GM12878 (cell line): ENCODE results near the gene LAMP1. TPM values are rescaled to one million over a fixed set of nuclear protein-coding genes. Genes with fewer than 3 reads are reported as not detected.
"Not testable (repeated sequence)": the region's sequence is repeated elsewhere in the genome, so short reads cannot be mapped to it uniquely, and the experiment has no call there.

Experiments
- ATAC-seq: fragments of 200-7000 bp; cut with Tn5 transposase; 3 replicates; pipeline ENCODE4 v1.9.1; 2020; ENCODE audit warnings: mild to moderate bottlenecking, moderate library complexity
- BruUV-seq: library from RNA; stranded (reverse); fragments of 400-500 nt; replicated peaks from 2 replicates; lab custom pipeline; 2021; lab: Mats Ljungman, UMichigan
- CTCF ChIA-PET: fragments of 300-600 bp; sonication (Branson Sonifier 250); formaldehyde crosslinking; extraction: SDS; loops from one replicate; lab custom pipeline; 2021; ENCODE audit warnings: inconsistent platforms; lab: Yijun Ruan, JAX
- POLR2A ChIA-PET: fragments of 350-600 bp; formaldehyde crosslinking; extraction: SDS; loops from one replicate; lab custom pipeline; 2021; ENCODE audit warnings: inconsistent platforms; lab: Charles Lee
- RAD21 ChIA-PET: fragments of 300-600 bp; sonication (Branson Sonifier 250); formaldehyde crosslinking; loops from one replicate; lab custom pipeline; 2023; ENCODE audit warnings: antibody characterized with exemption; ENCODE audit not compliant: unreplicated experiment; lab: Charles Lee
- SMC1A ChIA-PET: fragments of 300-600 bp; sonication (Branson Sonifier 250); formaldehyde crosslinking; loops from one replicate; lab custom pipeline; 2023; ENCODE audit not compliant: unreplicated experiment, uncharacterized antibody; lab: Charles Lee
- DNase-seq: peaks from one replicate; pipeline ENCODE4 v3.0.0-alpha.2; 2011; ENCODE audit warnings: low read depth, low spot score
- FAIRE-seq: peaks from 3 replicates; lab custom pipeline; 2011; peaks lifted over from hg19 to GRCh38; lab: Jason Lieb, UNC
- H2AFZ ChIP-seq: 2 replicates; pipeline ENCODE4 v1.6.0; 2011; ENCODE audit warnings: low read depth, low read length, control low read depth; ENCODE audit not compliant: control insufficient read depth
- H3K27ac ChIP-seq: 2 replicates; pipeline ENCODE4 v1.5.1; 2011; ENCODE audit warnings: control low read depth; ENCODE audit not compliant: control insufficient read depth, insufficient read depth
- H3K27me3 ChIP-seq, 2 experiments: replicated peaks in 1 of 2; 2 replicates each; pipeline versions ENCODE4 v1.6.0 to v1.6.1; 2011; ENCODE audit warnings: low read length in 1 of 2; ENCODE audit not compliant: control insufficient read depth in 2 of 2, insufficient read depth in 2 of 2
- H3K36me3 ChIP-seq, 2 experiments: 2 replicates each; pipeline ENCODE4 v1.5.1; 2011; ENCODE audit warnings: low read length in 1 of 2; ENCODE audit not compliant: control insufficient read depth in 2 of 2, insufficient read depth in 2 of 2
- H3K4me1 ChIP-seq: 2 replicates; pipeline ENCODE4 v1.6.1; 2011; ENCODE audit warnings: mild to moderate bottlenecking, low read length, moderate library complexity, mixed read lengths; ENCODE audit not compliant: control insufficient read depth, insufficient read depth
- H3K4me2 ChIP-seq: 2 replicates; pipeline ENCODE4 v1.6.0; 2011; ENCODE audit warnings: control low read depth; ENCODE audit not compliant: control insufficient read depth, insufficient read depth
- H3K4me3 ChIP-seq: fragments of 200-600 bp; sonication (generic); 2 replicates; pipeline ENCODE4 v1.5.1; 2016
- H3K79me2 ChIP-seq: 2 replicates; pipeline ENCODE4 v1.6.0; 2011; ENCODE audit warnings: low read length; ENCODE audit not compliant: control insufficient read depth, insufficient read depth
- H3K9ac ChIP-seq: 2 replicates; pipeline ENCODE4 v1.8.0; 2011; ENCODE audit warnings: low read length, control low read depth, mixed read lengths; ENCODE audit not compliant: control insufficient read depth, insufficient read depth
- H3K9me3 ChIP-seq: replicated peaks from 3 replicates; pipeline ENCODE4 v1.5.1; 2011; ENCODE audit warnings: mild to moderate bottlenecking, low read length; ENCODE audit not compliant: control insufficient read depth, insufficient read depth
- H4K20me1 ChIP-seq: 2 replicates; pipeline ENCODE4 v1.6.0; 2011; ENCODE audit not compliant: control insufficient read depth, insufficient read depth
- DPF2 ChIP-seq: fragments of 450-650 bp; IDR thresholded peaks from 2 replicates; pipeline ENCODE4 v1.6.1; 2017; ENCODE audit warnings: mild to moderate bottlenecking
- NFYB ChIP-seq: IDR thresholded peaks from 2 replicates; pipeline ENCODE4 v1.6.1; 2011; ENCODE audit warnings: low read depth, mild to moderate bottlenecking, low read length, improper control_type of control experiment, moderate library complexity; ENCODE audit not compliant: insufficient read depth
- NR2F1 ChIP-seq: fragments of 450-650 bp; conservative IDR thresholded peaks from 2 replicates; pipeline ENCODE4 v1.6.1; 2017; ENCODE audit warnings: mild to moderate bottlenecking
- WGBS: methylation state at CpG from one replicate; pipeline ENCODE4 v1.1.6; 2016; ENCODE audit warnings: low lambda C conversion rate; ENCODE audit not compliant: insufficient replicate concordance, insufficient coverage; ENCODE audit errors: missing lambda C conversion rate; 5-methylcytosine and 5-hydroxymethylcytosine counted together
- in situ Hi-C: fragments of 300-500 bp; cut with MboI; formaldehyde crosslinking; loops from 9 replicates; pipeline ENCODE4 v1.14.3; 2018; ENCODE audit warnings: mixed read lengths
- intact Hi-C: fragments of 100-400 bp; cut with micrococcal nuclease; formaldehyde crosslinking; loops from one replicate; pipeline ENCODE4 v1.14.2; 2022; ENCODE audit not compliant: unreplicated experiment
- polyA plus RNA-seq, 11 experiments: library from polyadenylated mRNA; depleted of rRNA in 4 of 11; unstranded in 6 of 11; stranded (reverse) in 5 of 11; fragments of >200 nt; fragmentation: Nextera tagmentation in 4 of 11; fragmentation: Illumina TruSeq in 1 of 11; extraction: Ambion mirVana in 4 of 11; extraction: Trizol in 1 of 11; gene quantifications; 1 replicate in 1 of 11; 2 replicates in 10 of 11; pipeline versions ENCODE4 v1.2.1 to v1.2.3, GENCODE V29; 2011 to 2016; ENCODE audit warnings: inconsistent platforms in 2 of 11, missing spikeins in 2 of 11, low read depth in 1 of 11
- total RNA-seq, 4 experiments: library from RNA; depleted of rRNA in 3 of 4; stranded (reverse); fragments of >200 nt in 3 of 4; fragmentation: Illumina TruSeq in 1 of 4; extraction: Trizol in 1 of 4; gene quantifications; 2 replicates each; pipeline versions ENCODE4 v1.2.1 to v1.2.3, GENCODE V29; 2013 to 2021

Gene LAMP1
- total and polyA plus RNA-seq, 10 of the 15 experiments (the other 5 are each of a cell fraction or from before 2014, with no cell fraction given), result 2.5 to 83.0 (median 32.7) TPM

DNA sequence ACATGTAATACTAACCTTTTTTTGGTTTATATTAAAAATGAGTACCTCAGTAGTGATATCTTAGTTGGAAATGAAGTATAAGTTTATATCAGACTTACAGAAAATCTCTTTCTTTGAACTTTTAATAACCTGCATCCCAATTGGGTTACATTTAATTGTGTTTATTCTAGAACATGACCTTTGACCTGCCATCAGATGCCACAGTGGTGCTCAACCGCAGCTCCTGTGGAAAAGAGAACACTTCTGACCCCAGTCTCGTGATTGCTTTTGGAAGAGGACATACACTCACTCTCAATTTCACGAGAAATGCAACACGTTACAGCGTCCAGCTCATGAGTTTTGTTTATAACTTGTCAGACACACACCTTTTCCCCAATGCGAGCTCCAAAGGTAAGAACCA lies 12.4 kb downstream of the LAMP1 start (continued):
- TF ChIP-seq DPF2 (no peak), NR2F1 (no peak), NFYB (no peak)

DNA sequence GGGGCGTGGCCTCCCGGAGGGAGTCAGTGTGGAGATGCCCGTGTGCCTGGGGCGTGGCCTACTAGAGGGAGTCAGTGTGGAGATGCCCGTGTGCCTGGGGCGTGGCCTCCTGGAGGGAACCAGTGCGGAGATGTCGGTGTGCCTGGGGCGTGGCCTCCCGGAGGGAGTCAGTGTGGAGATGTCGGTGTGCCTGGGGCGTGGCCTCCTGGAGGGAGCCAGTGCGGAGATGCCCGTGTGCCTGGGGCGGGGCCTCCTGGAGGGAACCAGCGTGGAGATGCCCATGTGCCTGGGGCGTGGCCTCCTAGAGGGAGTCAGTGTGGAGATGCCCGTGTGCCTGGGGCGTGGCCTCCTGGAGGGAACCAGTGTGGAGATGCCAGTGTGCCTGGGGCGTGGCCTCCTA lies 17.1 kb downstream of the LAMP1 start:
- H3K27me3 ChIP-seq, RAD21 ChIA-PET, H3K4me1 ChIP-seq, H3K9ac ChIP-seq, CTCF ChIA-PET, H3K9me3 ChIP-seq, H4K20me1 ChIP-seq, H3K79me2 ChIP-seq, POLR2A ChIA-PET, FAIRE-seq, in situ Hi-C loops, SMC1A ChIA-PET, H3K4me3 ChIP-seq, intact Hi-C loops, BruUV-seq, DNase-seq, H2AFZ ChIP-seq, H3K4me2 ChIP-seq, H3K27ac ChIP-seq, ATAC-seq: not testable (repeated sequence)
- WGBS, result 96% methylated on average over 20 of the region's 20 CpGs
- peaks cover 11 to 26% of the 10 kb centered on the region in 2 experiments for H3K36me3 ChIP-seq

DNA sequence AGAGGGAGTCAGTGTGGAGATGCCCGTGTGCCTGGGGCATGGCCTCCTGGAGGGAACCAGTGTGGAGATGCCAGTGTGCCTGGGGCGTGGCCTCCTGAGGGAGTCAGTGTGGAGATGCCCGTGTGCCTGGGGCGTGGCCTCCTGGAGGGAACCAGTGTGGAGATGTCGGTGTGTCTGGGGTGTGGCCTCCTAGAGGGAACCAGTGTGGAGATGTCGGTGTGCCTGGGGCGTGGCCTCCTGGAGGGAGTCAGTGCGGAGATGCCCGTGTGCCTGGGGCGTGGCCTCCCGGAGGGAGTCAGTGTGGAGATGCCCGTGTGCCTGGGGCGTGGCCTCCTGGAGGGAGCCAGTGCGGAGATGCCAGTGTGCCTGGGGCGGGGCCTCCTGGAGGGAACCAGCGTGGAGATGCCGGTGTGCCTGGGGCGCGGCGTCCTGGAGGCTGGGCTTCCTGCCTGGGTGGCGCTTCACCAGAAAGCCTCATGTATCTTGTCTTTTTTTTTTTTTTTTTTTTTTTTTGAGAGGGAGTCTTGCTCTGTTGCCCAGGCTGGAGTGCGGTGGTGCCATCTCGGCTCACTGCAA lies 17.9 kb downstream of the LAMP1 start:
- H3K4me1 ChIP-seq, ATAC-seq, H3K4me3 ChIP-seq, FAIRE-seq, DNase-seq, H2AFZ ChIP-seq, H3K9me3 ChIP-seq, intact Hi-C loops, RAD21 ChIA-PET, BruUV-seq, H3K9ac ChIP-seq, H3K27me3 ChIP-seq, in situ Hi-C loops, H4K20me1 ChIP-seq, CTCF ChIA-PET, POLR2A ChIA-PET, H3K27ac ChIP-seq, H3K4me2 ChIP-seq, SMC1A ChIA-PET, H3K79me2 ChIP-seq: not testable (repeated sequence)
- 95% methylated on average over 16 of the region's 23 CpGs for WGBS
- peaks cover 15 to 29% of the 10 kb centered on the region in 2 experiments; a peak in 3 of 4 replicates for H3K36me3 ChIP-seq
